ENCODE results near the gene WRNIP1.

GRCh38 chr6:2719093-2719455 lies 46.1 kb upstream of the WRNIP1 start:
- TF ChIP-seq POLR2AphosphoS5 (IDR thresholded peaks at IDR 0.05) (no peak), POLR2A (IDR thresholded peaks at IDR 0.05) (no peak), CTCF (IDR thresholded peaks at IDR 0.05 in 8 of 11, conservative IDR thresholded peaks at IDR 0.05 in 3 of 11) (no peak)

Measured in spleen (tissue), 7 donors.